Suprapubic skin (tissue), 4 donors: ENCODE measurements around the gene CPA2. TPM values are rescaled to one million over a fixed set of nuclear protein-coding genes. Genes with fewer than 3 reads are reported as not detected.

Experiments used
- DNase-seq, 2 donors: peaks; one replicate each; pipeline ENCODE4 v3.0.0-alpha.2; 2019; ENCODE audit warnings: low spot score in 2 of 2
- H3K27ac ChIP-seq: fragments of 200-600 bp; sonication (generic); one replicate; pipeline ENCODE4 v1.5.1; 2019
- H3K27me3 ChIP-seq: fragments of 200-600 bp; sonication (generic); one replicate; pipeline ENCODE4 v1.5.1; 2019
- H3K36me3 ChIP-seq: fragments of 200-600 bp; sonication (generic); one replicate; pipeline ENCODE4 v1.5.1; 2019
- H3K4me1 ChIP-seq: fragments of 200-600 bp; sonication (generic); one replicate; pipeline ENCODE4 v1.5.1; 2019
- H3K4me3 ChIP-seq: fragments of 200-600 bp; sonication (generic); one replicate; pipeline ENCODE4 v1.5.1; 2019; ENCODE audit warnings: mild to moderate bottlenecking
- H3K9me3 ChIP-seq: fragments of 200-600 bp; sonication (generic); one replicate; pipeline ENCODE4 v1.5.1; 2019
- CTCF ChIP-seq, 2 donors: fragments of 200-600 bp in 1 of 2; fragments of 450-650 bp in 1 of 2; sonication (generic) in 1 of 2; IDR thresholded peaks; one replicate each; pipeline ENCODE4 v1.5.1; 2016 to 2019; ENCODE audit warnings: antibody characterized with exemption in 2 of 2, mild to moderate bottlenecking in 1 of 2, moderate library complexity in 1 of 2
- EP300 ChIP-seq: sonication (generic); formaldehyde crosslinking; IDR thresholded peaks from one replicate; pipeline ENCODE4 v1.6.1; 2017; ENCODE audit warnings: antibody characterized with exemption
- POLR2A ChIP-seq, 2 donors: fragments of 450-650 bp; IDR thresholded peaks; one replicate each; pipeline ENCODE4 v1.6.1; 2017; ENCODE audit warnings: antibody characterized with exemption in 2 of 2, mild to moderate bottlenecking in 2 of 2, moderate library complexity in 2 of 2
- POLR2AphosphoS5 ChIP-seq, 3 donors: sonication (generic); formaldehyde crosslinking; IDR thresholded peaks; one replicate each; pipeline ENCODE4 v1.6.1; 2017; ENCODE audit warnings: antibody characterized with exemption in 3 of 3
- WGBS: methylation state at CpG from one replicate; pipeline ENCODE4 v1.1.5; 2018; 5-methylcytosine and 5-hydroxymethylcytosine counted together
- total RNA-seq, 4 donors: library from RNA; depleted of rRNA; stranded (reverse); fragments of >200 nt; gene quantifications; one replicate each; pipeline ENCODE4 v1.1.0, GENCODE V29; 2016

CPA2 gene
- total RNA-seq, 4 donors from 2014 or later = not detected

GRCh38 chr7:130279286-130279685, 12.6 kb downstream of the CPA2 start:
- WGBS = 79% methylated on average over 2 of the region's 2 CpGs
- DNase-seq = no peak
- Histone ChIP-seq H3K9me3 (no peaks in the 10 kb centered on the region), H3K27me3 (no peaks in the 10 kb centered on the region), H3K4me3 (no peak overlapping the region), H3K36me3 (no peaks in the 10 kb centered on the region), H3K27ac (no peak overlapping the region), H3K4me1 (peaks cover 29% of the 10 kb centered on the region)
- TF ChIP-seq EP300 = no peak
- TF ChIP-seq POLR2A (IDR thresholded peaks at IDR 0.05) = no peak
- no peak for TF ChIP-seq POLR2AphosphoS5 (IDR thresholded peaks at IDR 0.05)
- TF ChIP-seq CTCF (IDR thresholded peaks at IDR 0.05) = no peak

- no peak for TF ChIP-seq POLR2A (IDR thresholded peaks at IDR 0.05)
- no peak for TF ChIP-seq POLR2AphosphoS5 (IDR thresholded peaks at IDR 0.05)
- TF ChIP-seq EP300 = no peak
- TF ChIP-seq CTCF (IDR thresholded peaks at IDR 0.05) = no peak
- DNase-seq = no peak
- H3K4me3 ChIP-seq = no peak overlapping the region
- H3K27ac ChIP-seq = no peak overlapping the region
- H3K9me3 ChIP-seq = no peaks in the 10 kb centered on the region
- WGBS = 80% methylated on average over 1 of the region's 1 CpG
- H3K27me3 ChIP-seq = no peaks in the 10 kb centered on the region
- H3K4me1 ChIP-seq = peaks cover 29% of the 10 kb centered on the region
- H3K36me3 ChIP-seq = no peaks in the 10 kb centered on the region
Measured at GRCh38 chr7:130279906-130280305, 13.2 kb downstream of the CPA2 start.

- Histone ChIP-seq H3K4me3 (no peak overlapping the region), H3K36me3 (no peaks in the 10 kb centered on the region), H3K27ac (no peak overlapping the region), H3K4me1 (peaks cover 23% of the 10 kb centered on the region), H3K9me3 (no peaks in the 10 kb centered on the region), H3K27me3 (no peaks in the 10 kb centered on the region)
- no peak for DNase-seq
- WGBS = 30% methylated on average over 1 of the region's 1 CpG
- no peak for TF ChIP-seq CTCF (IDR thresholded peaks at IDR 0.05)
- TF ChIP-seq POLR2AphosphoS5 (IDR thresholded peaks at IDR 0.05) = no peak
Measured at GRCh38 chr7:130281260-130281659, 14.6 kb downstream of the CPA2 start.

GRCh38 chr7:130286881-130287280, 20.2 kb downstream of the CPA2 start:
- TF ChIP-seq POLR2AphosphoS5 (IDR thresholded peaks at IDR 0.05) (no peak), CTCF (IDR thresholded peaks at IDR 0.05) (no peak), EP300 (no peak), POLR2A (IDR thresholded peaks at IDR 0.05) (no peak)
- DNase-seq = no peak
- no peaks in the 10 kb centered on the region for H3K36me3 ChIP-seq
- H3K4me3 ChIP-seq = no peak overlapping the region
- H3K27ac ChIP-seq = no peak overlapping the region
- no peaks in the 10 kb centered on the region for H3K4me1 ChIP-seq
- no peaks in the 10 kb centered on the region for H3K9me3 ChIP-seq
- WGBS = 67% methylated on average over 1 of the region's 1 CpG
- no peaks in the 10 kb centered on the region for H3K27me3 ChIP-seq

- Histone ChIP-seq H3K27me3 (no peaks in the 10 kb centered on the region), H3K27ac (no peak overlapping the region), H3K4me1 (peaks cover 7% of the 10 kb centered on the region)
Measured at GRCh38 chr7:130288168-130288567, 21.5 kb downstream of the CPA2 start.

More at GRCh38 chr7:130288168-130288567, 21.5 kb downstream of the CPA2 start:
- Histone ChIP-seq H3K9me3 (no peaks in the 10 kb centered on the region), H3K36me3 (no peaks in the 10 kb centered on the region), H3K4me3 (no peak overlapping the region)
- 91% methylated on average over 4 of the region's 4 CpGs for WGBS
- TF ChIP-seq CTCF (IDR thresholded peaks at IDR 0.05) = no peak
- TF ChIP-seq POLR2A (IDR thresholded peaks at IDR 0.05) = no peak
- no peak for DNase-seq
